OCI-LY7 (cell line): ENCODE measurements around the gene PXDN. TPM values are rescaled to one million over a fixed set of nuclear protein-coding genes. Genes with fewer than 3 reads are reported as not detected.

Source experiments
- BruUV-seq: library from RNA; stranded (reverse); fragments of 400-500 nt; replicated peaks from 2 replicates; lab custom pipeline; 2021; lab: Mats Ljungman, UMichigan
- CTCF ChIA-PET: fragments of 300-600 bp; sonication (Branson Sonifier 250); formaldehyde crosslinking; loops from one replicate; lab custom pipeline; 2022; ENCODE audit warnings: antibody characterized with exemption; ENCODE audit not compliant: unreplicated experiment; lab: Charles Lee
- POLR2A ChIA-PET: fragments of 300-600 bp; sonication (Branson Sonifier 250); formaldehyde crosslinking; loops from one replicate; lab custom pipeline; 2022; ENCODE audit warnings: antibody characterized with exemption; lab: Charles Lee
- DNase-seq: peaks from one replicate; pipeline ENCODE4 v3.0.0-alpha.2; 2015; ENCODE audit warnings: low spot score
- H2AFZ ChIP-seq: fragments of 200-600 bp; sonication (generic), shearing (Covaris generic); 2 replicates; pipeline ENCODE4 v1.6.1; 2014; ENCODE audit warnings: mild to moderate bottlenecking, antibody characterized with exemption, low read length, moderate library complexity
- H3K27ac ChIP-seq: fragments of 200-600 bp; sonication (generic); 2 replicates; pipeline ENCODE4 v1.5.1; 2014; ENCODE audit warnings: mixed run types, low read depth, mild to moderate bottlenecking, moderate library complexity, low read length, inconsistent platforms; ENCODE audit not compliant: poor library complexity, severe bottlenecking
- H3K36me3 ChIP-seq: fragments of 200-600 bp; sonication (generic); 2 replicates; pipeline ENCODE4 v1.6.1; 2014; ENCODE audit warnings: mild to moderate bottlenecking, antibody characterized with exemption, low read length, moderate library complexity, mixed read lengths; ENCODE audit not compliant: insufficient read depth
- H3K4me1 ChIP-seq: fragments of 200-600 bp; sonication (generic); 2 replicates; pipeline ENCODE4 v1.5.1; 2014; ENCODE audit warnings: mild to moderate bottlenecking, low read length; ENCODE audit not compliant: insufficient read depth, poor library complexity, severe bottlenecking
- H3K4me2 ChIP-seq: fragments of 200-600 bp; sonication (generic); 2 replicates; pipeline ENCODE4 v1.6.1; 2014; ENCODE audit warnings: mild to moderate bottlenecking, low read length
- H3K4me3 ChIP-seq: fragments of 200-600 bp; sonication (generic); 2 replicates; pipeline ENCODE4 v1.5.1; 2014; ENCODE audit warnings: mild to moderate bottlenecking, low read depth, low read length; ENCODE audit not compliant: poor library complexity, severe bottlenecking
- H3K79me2 ChIP-seq: fragments of 200-600 bp; sonication (generic); 2 replicates; pipeline ENCODE4 v1.6.1; 2016; ENCODE audit warnings: low read depth, mild to moderate bottlenecking, low read length, moderate library complexity, mixed read lengths; ENCODE audit not compliant: insufficient read depth
- H3K9me2 ChIP-seq: fragments of 200-600 bp; sonication (generic); 2 replicates; pipeline ENCODE4 v1.6.1; 2016; ENCODE audit warnings: mild to moderate bottlenecking, low read length, mixed read lengths; ENCODE audit not compliant: insufficient read depth
- H3K9me3 ChIP-seq: fragments of 200-600 bp; sonication (generic); 2 replicates; pipeline ENCODE4 v1.6.1; 2014; ENCODE audit warnings: mild to moderate bottlenecking, mixed run types, low read length, mixed read lengths
- H4K20me1 ChIP-seq: fragments of 200-600 bp; sonication (generic); 2 replicates; pipeline ENCODE4 v1.6.1; 2014; ENCODE audit warnings: mild to moderate bottlenecking, antibody characterized with exemption, low read length, moderate library complexity, mixed read lengths; ENCODE audit not compliant: insufficient read depth
- EZH2phosphoT487 ChIP-seq: fragments of 200-600 bp; sonication (generic); IDR thresholded peaks from 2 replicates; pipeline ENCODE4 v1.6.1; 2018; ENCODE audit warnings: low read depth, borderline replicate concordance, mild to moderate bottlenecking, mixed run types, antibody characterized with exemption, low read length, moderate library complexity, mixed read lengths
- intact Hi-C: fragments of 100-400 bp; cut with micrococcal nuclease; formaldehyde crosslinking; loops from one replicate; pipeline ENCODE4 v1.10.0; 2022; ENCODE audit not compliant: unreplicated experiment
- total RNA-seq, 2 experiments: library from RNA; depleted of rRNA in 1 of 2; stranded (reverse); fragments of >200 nt in 1 of 2; shearing (Covaris generic) in 1 of 2; gene quantifications; 2 replicates each; pipeline ENCODE4 v1.2.3, GENCODE V29; 2014 to 2022
- TF ChIP-seq, protein P1 (sequence below): fragments of 200-600 bp; sonication (generic); conservative IDR thresholded peaks from 2 replicates; pipeline ENCODE4 v1.5.1; 2014; ENCODE audit warnings: mild to moderate bottlenecking, antibody characterized with exemption, low read length, moderate library complexity, mixed read lengths

PXDN gene
- total RNA-seq, 2 experiments from 2014 or later = not detected

DNA sequence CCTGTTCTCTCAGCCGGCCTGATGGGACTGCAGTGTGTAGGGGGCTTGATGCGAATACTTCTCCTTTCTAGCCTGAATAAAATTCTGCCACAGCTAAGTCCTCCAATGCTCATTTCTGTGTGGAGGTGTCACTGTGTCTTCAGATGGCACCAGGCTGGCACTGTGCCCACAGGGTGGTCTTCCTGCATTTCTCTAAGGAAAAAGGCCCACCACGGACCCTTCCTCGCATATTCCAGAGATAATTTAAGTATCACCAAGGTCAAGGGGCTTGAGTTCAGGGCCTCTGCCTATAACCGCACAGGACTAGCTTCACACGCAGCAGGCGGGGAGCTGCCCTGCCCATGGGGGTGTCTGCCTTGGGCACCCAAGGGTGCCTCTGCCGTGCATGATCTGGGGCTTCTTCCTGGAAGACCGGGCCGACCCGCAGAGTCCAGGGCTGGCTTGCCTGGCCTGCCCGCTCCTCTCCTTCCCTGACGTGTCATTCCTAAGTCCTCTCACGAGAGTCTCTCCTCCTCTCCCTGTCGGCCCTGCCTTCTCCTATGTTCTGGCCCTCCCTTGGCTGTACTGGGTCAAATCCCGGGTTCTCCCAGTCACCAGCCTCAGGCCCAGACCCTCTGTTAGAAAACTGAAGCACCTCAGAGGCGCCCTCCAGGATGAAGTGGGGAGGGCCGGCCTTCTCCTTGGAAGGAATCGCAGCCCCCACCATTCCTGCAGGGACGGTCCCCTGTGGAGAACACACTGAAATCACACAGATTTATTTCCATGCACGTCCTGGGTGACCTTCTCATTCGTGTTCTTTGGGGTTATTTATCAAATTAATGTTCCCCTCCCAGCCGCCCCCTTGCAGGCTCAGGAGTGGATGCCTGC is 48.9 kb upstream of the PXDN start:
- no peak overlapping the region for H2AFZ ChIP-seq
- no peak overlapping the region for H3K4me2 ChIP-seq
- DNase-seq = no peak
- no peaks in the 10 kb centered on the region for H3K9me3 ChIP-seq
- no peaks in the 10 kb centered on the region for H4K20me1 ChIP-seq
- no peaks in the 10 kb centered on the region for H3K9me2 ChIP-seq
- no peaks in the 10 kb centered on the region for H3K36me3 ChIP-seq
- no peaks in the 10 kb centered on the region for H3K4me1 ChIP-seq
- no peak overlapping the region for H3K27ac ChIP-seq
- ChIA-PET POLR2A (interaction anchor here (0.6 kb wide), 1 partner anchor 1642 kb away, joined by 5 read pairs; no protein-coding TSS in a partner anchor), CTCF (no interaction called here)
- TF ChIP-seq, protein P1, sequence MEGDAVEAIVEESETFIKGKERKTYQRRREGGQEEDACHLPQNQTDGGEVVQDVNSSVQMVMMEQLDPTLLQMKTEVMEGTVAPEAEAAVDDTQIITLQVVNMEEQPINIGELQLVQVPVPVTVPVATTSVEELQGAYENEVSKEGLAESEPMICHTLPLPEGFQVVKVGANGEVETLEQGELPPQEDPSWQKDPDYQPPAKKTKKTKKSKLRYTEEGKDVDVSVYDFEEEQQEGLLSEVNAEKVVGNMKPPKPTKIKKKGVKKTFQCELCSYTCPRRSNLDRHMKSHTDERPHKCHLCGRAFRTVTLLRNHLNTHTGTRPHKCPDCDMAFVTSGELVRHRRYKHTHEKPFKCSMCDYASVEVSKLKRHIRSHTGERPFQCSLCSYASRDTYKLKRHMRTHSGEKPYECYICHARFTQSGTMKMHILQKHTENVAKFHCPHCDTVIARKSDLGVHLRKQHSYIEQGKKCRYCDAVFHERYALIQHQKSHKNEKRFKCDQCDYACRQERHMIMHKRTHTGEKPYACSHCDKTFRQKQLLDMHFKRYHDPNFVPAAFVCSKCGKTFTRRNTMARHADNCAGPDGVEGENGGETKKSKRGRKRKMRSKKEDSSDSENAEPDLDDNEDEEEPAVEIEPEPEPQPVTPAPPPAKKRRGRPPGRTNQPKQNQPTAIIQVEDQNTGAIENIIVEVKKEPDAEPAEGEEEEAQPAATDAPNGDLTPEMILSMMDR = no peak
- TF ChIP-seq EZH2phosphoT487 = no peak
- intact Hi-C loops = no loop called here
- no TSS peak for BruUV-seq
- no peaks in the 10 kb centered on the region for H3K79me2 ChIP-seq
- no peak overlapping the region for H3K4me3 ChIP-seq

GRCh38 chr2:1791685-1792435 is 47.5 kb upstream of the PXDN start:
- DNase-seq = no peak
- intact Hi-C loops = no loop called here
- no peak overlapping the region for H2AFZ ChIP-seq
- CTCF ChIA-PET = no interaction called here
- H4K20me1 ChIP-seq = no peaks in the 10 kb centered on the region
- POLR2A ChIA-PET = no interaction called here
- no peaks in the 10 kb centered on the region for H3K9me3 ChIP-seq
- H3K79me2 ChIP-seq = no peaks in the 10 kb centered on the region
- H3K4me2 ChIP-seq = no peak overlapping the region
- H3K36me3 ChIP-seq = no peaks in the 10 kb centered on the region
- H3K27ac ChIP-seq = no peak overlapping the region
- H3K9me2 ChIP-seq = no peaks in the 10 kb centered on the region
- TF ChIP-seq EZH2phosphoT487 = no peak
- TF ChIP-seq, protein P1 = no peak
- no peak overlapping the region for H3K4me3 ChIP-seq
- BruUV-seq = no TSS peak
- H3K4me1 ChIP-seq = no peaks in the 10 kb centered on the region
